Measurements from ENCODE around the gene AFTPH.

The AFTPH gene

DNA sequence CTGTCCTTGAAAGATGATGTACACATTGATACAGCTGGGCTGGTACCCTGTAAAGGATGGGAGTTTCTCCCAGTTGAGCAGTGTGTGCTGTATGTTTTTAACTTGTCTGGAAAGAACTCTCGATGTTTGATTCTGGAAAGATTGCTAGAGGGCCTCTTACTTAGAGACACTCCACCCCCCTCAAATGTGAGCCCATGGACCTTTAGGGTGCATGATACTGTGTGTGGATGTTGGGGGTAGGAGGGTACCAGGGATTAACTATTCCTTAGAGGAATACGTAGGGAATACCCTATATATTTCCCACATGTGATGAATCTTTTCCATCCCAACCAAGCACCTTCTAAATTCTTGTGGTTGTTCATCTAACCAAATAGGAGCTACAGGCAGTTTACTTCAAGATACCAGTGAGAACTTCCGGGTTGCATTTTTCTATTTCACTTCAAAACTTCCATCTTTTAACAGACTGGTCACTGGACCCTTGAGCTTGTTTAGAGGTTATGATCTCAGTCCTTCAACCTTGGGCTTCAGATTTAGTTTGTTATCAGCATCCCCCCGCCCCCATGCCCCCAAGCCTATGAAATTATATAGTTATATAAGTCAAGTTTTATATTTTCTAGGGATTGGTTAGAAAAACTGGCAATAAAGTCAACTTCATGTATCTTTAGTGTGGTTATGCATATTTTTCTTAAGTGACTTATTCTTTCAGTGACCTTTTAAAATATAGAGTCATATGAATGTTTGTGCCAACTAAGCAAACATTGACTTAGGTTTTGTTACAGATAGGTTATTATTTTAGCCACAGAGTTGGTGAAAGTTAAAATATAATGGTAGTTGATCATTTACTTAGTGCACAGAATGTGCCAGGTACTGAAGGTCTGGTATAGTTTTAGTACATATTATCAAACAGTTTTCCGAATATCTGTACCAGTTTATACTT, 18.2 kb downstream of the AFTPH start:
- DNase-seq: no peak

DNA sequence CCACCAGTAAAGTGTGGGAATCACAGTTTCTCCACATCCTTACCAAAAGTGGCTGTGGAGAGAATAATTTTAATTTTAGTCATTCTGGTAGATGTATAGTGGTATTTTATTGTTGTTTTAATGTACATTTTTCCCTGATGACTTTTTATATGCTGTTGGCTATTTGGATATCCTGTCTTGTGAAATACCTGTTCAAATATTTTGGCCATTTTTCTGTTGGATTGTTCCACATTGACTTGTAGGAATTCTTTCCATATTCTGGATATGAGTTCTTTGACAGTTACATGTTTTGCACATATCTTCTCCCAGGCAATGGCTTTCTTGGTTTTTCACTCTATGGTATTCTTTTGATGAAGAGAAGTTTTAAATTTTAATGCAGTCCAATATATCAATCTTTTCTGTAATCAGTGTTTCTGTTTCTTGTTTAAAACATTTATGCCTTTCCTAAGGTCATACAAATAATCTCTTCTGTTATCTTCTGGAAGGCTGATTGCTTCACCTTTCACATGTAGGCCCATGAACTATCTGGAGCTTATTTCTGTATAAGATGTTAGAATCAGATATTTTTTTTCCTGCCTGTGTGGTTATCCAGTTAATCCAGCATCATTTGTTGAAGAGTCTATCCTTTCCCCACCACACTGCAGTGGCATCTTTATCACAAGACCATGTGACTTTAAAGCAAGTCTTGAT, 19.0 kb downstream of the AFTPH start:
- no peak for DNase-seq

DNA sequence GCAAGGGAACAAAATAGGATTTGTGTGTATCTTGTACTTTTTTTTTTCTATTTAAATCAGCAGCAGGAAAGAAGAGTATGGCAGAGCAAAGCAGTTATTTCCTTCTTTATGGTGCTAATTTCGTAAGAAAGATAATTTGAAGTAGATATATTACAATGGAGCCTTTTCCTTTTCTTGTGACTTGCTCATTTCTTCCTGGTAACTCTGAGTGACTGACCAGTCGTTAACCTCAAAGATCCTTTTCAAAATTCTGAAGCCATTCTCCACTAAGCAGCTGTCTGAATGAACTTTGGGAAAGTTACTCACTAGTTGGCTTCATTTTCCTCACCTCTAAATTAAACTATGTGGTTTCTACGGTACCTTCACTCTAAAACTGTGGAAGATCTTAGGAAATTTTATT, 24.6 kb downstream of the AFTPH start:
- no peak for DNase-seq

DNA sequence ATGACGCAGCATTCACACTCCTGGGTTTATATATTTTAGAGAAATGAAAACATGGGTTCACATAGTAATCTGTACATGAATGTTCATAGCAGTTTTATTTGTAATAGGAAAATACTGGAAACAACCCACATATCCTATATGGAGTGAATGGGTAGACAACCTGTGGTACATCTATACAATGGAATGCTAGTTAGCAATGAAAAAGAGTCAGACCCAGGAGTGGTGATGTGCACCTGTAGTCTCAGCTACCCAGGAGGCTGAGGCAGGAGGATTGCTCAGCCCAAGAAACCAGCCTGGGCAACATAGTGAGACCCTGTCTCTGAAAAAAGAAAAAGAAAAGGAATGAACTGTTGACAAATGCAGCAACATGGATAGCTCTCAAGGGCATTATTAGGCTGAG, 25.9 kb downstream of the AFTPH start:
- no peak for DNase-seq

DNA sequence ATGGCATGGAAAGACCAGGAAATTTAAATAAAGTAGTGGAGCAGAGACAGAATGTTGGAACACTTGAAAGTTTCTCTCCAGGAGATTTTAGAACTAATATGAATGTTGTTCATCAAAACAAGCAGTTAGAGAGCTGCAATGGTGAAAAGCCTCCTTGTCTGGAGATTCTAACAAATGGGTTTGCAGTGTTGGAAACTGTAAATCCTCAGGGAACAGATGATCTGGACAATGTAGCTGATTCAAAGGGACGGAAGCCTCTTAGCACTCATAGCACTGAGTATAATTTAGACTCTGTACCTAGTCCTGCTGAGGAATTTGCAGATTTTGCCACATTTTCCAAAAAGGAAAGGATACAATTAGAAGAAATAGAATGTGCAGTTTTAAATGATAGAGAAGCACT, 27.7 kb downstream of the AFTPH start:
- no peak for DNase-seq

DNA sequence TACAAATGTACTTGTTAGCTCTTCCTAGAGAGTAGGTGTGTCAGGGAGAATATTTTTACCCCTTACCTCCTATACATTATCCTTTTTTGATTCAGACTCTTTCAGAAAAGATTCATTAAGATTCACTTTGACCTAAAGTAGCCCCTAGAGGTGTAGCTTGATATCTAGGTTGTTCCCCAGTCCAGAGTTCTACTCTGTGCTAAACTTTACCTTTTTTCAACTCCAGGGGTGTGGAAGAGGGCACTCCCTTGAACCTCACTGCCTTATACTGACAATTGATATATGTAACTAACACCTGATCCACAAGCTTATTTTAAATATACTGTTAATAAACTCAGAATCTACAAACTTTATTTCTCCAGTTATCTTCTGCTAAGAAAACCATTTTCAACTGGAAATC, 30.0 kb downstream of the AFTPH start:
- no peak for DNase-seq

DNA sequence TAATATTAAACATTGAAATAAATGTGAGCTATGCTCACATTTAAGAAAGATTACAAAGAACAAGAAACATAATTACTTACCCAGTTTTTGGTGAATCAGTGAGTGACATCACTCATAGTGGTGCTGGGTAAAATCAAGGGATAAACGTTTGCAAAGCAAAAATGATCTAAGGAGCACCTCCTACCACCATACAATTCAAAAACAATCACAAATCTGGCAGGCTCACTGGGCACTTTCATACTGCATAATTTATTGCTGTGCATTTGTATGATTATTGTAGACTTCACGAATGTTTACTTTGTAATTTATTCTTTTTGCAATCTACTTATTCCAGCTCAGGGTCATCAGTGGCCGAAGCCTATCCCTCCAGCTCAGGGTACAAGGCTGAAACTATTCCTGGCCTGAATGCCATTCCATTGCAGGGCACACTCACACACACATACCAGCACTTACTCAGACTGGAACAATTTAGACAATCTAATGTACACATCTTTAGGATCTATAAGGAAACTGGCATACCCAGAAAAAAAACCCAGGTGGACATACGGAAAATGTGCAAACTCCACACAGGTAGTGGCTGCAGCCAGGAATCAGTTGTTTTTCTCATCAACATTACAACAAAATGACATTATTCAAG, 34.4 kb downstream of the AFTPH start:
- DNase-seq: no peak

DNA sequence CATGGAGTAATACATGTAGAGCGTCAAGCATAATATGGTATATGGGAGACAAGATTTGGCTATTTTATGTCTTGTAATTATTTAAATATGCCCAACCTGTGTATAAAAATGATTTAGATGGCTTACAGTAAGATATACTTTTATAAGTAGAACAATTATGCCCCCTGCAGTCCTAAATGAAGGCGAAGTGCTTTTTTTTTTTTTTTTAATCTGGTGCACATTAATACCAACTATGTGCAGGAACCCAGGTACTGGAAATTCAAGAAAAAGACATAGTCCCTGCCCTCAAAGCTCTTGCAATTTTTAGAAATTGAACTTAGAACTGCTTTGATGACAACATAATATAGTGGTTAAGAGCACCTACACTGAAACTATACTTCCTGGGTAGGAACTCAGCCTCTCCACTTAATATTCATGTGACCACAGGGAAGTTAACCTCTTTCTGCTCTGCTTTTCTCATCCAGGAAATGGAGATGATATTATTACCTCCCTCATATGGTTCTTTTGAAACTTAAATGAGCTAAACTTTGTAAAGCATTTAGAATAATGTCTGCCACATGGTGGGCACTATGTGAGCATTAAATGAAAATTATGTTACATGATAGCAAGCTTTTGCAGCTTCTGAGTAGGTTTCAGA, 38.1 kb downstream of the AFTPH start:
- DNase-seq: no peak

DNA sequence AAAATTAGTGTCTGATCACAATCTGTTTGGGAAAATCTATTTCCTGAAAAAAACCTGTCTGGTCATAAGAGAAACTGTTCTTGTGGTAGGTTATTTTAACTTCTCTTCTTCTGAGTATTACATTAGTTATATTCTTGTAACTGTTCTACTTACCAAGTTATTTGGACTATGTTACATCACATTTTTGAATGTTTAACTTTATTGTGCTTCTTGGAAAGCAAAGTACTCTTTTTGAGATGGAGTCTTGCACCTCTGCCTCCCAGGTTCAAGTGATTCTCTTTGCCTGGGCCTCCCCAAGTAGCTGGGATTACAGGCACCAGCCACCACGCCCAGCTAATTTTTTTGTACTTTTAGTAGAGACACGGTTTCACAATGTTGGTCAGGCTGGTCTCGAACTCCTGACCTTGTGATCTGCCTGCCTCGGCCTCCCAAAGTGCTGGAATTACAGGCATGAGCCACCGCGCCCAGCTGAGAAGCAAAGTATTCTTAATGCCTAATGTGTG, 39.4 kb downstream of the AFTPH start:
- no peak for DNase-seq

DNA sequence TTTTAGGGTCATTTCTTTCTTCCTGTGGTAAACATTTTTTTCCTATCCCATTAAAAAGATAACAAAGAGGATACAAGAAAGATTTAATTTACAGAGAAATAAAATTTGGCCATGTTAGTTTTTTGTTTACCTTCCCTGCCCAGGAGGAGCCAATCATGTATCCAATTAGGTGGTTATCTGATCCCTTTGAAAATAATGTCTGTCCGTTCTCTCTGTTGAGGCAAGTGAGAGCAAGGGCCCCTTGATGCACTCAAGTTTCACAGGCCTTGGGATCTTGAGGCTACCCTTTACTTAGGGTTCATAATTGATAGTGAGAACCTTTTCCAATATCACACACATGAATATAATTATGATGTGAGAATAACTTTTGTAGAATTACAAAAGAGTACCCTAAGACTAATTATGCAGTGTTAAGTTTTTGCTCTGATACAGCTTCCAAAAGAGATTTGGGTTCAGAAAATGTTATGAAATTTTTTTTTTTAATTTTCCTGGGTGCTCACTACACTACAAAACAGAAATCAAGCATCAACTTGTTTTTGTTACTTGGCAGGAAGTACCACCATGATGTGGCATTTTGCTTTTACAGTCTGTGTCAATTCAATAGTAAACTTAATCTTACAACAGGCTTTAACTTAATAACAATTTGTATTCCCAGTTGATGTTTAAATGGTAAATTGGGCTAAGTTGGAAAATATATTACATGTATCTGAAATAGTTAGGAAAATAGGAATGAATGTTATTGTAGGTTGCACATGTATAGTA, 42.0 kb downstream of the AFTPH start:
- DNase-seq: no peak

DNA sequence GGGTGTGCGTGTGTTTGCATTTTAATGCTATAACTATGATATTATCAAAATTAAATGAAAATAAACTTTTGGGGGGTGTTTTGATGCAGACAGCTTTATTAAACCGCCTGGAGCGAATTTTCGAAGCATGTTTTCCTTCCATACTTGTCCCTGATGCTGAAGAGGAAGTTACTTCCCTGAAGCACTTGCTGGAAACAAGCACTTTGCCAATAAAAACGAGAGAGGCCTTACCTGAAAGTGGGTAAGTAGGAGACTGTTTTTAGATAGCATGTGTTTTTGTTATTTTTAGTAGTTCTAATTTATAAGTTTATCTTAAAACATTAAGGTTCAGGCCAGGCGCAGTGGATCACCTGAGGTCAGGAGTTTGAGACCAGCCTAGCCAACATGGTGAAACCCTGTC, 43.3 kb downstream of the AFTPH start:
- DNase-seq: no peak

DNA sequence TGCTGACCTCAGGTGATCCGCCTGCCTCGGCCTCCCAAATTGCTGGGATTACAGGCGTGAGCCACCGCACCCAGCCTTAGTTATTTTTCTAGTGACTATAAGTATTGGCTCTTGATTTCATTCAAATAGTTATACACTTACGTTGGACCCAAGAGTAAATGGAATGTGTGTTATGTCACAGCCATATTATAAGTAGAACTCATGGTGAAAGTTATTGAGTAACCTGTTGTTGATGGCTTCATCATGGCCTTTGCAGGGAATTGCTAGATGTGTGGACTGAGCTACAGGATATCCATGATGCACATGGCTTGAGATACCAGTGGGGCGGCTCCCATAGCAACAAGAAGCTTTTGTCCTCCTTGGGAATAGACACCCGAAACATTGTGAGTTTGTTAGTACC, 44.7 kb downstream of the AFTPH start:
- DNase-seq: no peak

DNA sequence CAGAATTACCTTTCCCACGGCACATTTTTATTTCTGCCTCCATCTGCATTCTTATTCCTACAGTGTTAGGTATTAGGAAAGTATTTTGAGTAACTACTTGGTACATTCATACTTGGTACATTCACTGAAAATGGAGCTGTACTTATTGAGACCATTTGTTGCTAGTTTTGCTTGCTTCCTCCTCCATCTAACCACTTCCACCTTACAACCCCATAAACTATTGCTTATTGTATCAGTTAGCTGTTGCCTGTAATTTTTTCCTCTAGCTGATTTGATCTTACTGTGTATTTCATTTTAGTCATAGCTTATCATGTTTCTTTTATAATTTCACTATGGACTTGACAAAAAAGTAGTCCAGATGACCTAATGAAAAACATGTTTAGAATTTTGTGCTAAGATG, 50.7 kb downstream of the AFTPH start:
- no peak for DNase-seq

DNA sequence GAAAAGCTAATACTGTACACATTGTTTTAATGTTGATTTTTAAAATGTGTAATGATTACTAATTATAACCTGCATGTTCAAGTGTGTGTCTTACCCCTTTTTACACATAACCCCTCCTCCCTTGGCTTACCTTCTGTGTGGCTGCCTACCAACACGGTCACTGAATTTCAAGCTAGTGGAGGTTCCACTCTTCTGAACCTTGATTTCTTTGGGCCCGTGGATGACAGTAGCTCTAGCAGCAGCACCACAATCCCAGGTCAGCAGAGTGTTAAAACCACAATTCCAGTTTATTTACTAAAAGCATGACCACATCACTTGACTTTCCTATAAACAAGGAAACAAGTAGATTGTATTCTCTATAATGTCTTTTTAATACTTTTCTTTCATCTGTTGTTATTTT, 56.9 kb downstream of the AFTPH start:
- no peak for DNase-seq

DNA sequence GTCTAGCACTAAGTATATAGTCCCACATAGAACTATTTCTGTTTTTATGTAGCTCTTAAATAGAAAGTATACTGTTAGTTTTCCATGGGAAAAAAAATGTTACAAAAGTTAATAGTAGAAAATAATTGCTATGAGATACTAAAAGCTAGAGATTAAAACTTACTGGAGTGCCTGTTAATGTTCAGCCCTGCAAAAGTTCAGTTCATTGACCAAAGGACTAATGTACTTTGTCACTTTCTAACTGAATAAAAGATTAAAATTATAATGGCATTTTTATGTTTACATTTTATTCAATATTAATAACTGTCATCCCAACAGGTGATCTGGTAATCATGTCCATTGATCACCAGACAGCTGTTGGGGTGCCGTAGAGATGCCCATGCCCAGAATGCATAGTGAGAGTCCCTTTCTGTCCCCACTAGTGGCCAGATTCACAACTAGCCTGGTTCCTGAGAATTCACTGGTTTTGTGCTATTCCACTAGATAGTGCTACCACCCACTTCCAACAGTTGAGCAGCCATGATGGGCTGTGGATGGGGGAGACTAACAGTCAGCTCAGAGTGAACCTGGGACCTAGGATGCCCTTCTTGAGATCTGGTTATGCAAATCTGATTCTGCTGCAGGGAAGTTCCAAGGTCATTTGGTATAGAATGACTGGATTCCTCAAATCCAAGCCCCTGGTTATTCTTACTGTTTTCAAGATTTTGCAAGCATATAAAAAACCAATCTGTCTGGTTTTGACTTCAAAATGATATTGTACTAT, 57.8 kb downstream of the AFTPH start:
- DNase-seq: no peak

DNA sequence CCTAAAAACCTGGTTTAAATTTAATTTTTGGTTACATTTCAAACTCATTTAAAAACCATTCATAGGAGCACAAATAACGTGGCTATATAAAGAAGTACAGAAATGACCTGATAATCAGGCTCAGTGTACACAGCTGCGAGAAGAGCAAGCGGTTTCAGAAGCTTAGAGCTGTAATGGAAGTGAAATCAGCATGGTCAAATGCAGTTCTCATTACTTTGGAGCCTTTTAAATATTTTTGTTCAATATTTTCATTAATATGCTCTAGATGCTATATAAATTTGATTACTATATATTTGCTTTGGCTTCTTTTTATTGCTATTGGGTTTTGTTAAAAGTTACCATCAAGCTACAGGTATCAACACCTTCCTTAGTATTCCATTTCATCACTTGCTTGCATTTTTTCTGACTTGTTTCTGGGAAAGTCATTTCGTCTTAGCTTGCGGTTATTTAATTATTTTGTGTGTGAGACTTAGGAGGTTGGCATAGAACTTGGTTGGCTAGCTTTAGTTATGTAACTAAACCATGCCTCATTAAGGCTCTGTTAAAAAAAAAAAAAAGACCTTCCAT, 58.7 kb downstream of the AFTPH start:
- DNase-seq: no peak

DNA sequence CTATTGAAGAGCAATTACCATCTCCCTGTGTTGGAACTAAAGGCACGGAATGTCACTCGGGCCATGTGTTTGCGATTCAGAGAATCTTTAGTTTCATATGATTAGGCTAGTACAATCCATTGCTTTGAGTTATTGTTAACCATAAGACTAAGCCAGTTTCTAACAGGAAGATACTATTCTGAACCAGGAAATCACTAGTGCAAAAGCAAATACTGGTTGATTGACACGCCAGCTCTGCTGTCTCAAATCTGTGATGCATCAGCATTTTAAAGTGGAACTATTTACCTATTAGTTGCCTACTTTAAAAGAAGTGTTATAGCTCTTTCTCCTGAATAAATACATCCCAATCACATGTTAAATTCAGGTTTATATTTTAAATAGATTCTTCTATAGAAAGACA, 61.9 kb downstream of the AFTPH start:
- no peak for DNase-seq

DNA sequence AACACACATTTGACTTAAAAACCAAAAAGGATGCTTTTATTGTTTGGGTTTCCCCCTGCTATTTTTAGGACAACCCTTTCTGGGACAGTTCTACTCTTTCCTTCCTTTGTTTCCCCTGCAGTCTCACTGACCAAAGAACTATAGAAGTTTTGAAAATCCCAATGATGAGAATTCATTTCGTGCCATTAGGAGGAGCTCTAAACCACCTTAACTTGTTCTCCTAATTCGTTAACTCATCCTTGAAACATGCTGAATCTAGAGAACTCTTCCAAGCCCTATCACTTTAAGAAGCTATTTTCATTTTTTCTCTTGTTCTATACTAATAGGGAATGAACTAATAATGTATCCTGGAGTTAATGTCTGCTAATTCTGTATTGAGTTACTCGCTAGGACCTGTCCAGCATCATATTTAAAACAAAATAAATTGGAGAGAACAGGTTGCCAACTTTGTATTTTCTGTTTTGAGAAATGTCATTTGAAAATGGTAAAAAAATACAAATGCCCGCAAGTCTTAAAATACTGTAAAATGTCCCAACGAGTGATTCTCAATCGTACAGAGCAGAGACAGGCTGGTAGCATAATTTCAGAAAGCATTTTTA, 62.9 kb downstream of the AFTPH start:
- DNase-seq: no peak

DNA sequence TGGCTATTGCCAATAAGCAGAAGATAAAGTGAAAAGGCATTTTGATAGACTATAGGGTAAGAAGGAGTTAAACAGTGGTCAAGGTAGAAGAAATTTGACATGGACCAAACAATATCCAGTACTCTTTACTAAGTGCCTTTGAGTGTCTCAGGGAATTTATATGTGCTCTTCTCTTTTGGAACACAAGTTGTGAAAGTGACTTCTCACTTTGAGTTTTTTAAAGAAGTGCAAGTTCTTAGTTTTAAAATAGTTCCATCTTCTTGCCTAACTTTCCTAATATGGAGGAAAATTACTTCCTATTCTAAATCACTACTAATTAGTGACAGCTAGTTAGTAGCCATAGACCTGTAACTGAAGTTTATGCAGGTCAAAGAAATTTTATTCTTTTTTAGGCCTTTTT, 63.4 kb downstream of the AFTPH start:
- no peak for DNase-seq

DNA sequence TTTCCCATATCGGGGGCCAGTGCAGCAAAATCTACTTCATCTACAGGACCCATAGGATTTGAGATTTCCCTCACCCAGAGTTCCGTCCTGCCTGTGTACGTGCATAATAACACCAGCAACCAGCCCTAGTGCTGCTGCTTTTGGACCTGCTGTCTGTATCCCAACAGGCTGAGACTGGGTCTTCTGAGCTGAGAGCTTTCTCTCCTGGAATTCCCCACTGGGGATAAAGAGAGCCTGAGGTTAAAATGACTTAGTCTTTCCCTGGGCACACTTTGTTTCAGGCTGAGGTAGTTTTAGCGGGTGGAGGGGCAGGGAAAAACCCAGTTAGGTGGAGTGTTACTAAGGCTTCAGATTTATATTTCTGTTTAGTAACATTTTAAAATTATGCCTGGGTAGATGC, 67.1 kb downstream of the AFTPH start:
- DNase-seq: no peak
